Activated naive CD8-positive, alpha-beta T cell treated with anti-CD3 and anti-CD28 coated beads, Interleukin-2, amount 10 ng/mL, durations not matched to agents 7 days and 5 days (primary cell): ENCODE data around the gene SH3GLB1. TPM values are rescaled to one million over a fixed set of nuclear protein-coding genes. Genes with fewer than 3 reads are reported as not detected.

Experiments used
- ATAC-seq: fragments of 150-1000 bp; cut with Tn5 transposase; one replicate; pipeline ENCODE4 v1.10.0; 2021; ENCODE audit warnings: low read depth, moderate library complexity
- POLR2A ChIA-PET: fragments of 350-600 bp; sonication (Branson Sonifier 250); formaldehyde crosslinking; loops from one replicate; lab custom pipeline; 2021; ENCODE audit warnings: antibody characterized with exemption; lab: Charles Lee
- DNase-seq: peaks from one replicate; pipeline ENCODE4 v3.0.0; 2021
- H3K27ac Mint-ChIP-seq: one replicate; pipeline ENCODE4 v1.8.0; 2022; ENCODE audit warnings: mild to moderate bottlenecking, mixed read lengths
- H3K27me3 Mint-ChIP-seq: one replicate; pipeline ENCODE4 v1.8.0; 2022; ENCODE audit warnings: mild to moderate bottlenecking, moderate library complexity, mixed read lengths
- H3K36me3 Mint-ChIP-seq: one replicate; pipeline ENCODE4 v1.8.0; 2021; ENCODE audit warnings: mild to moderate bottlenecking, mixed read lengths
- H3K4me1 Mint-ChIP-seq: one replicate; pipeline ENCODE4 v1.8.0; 2021; ENCODE audit warnings: mixed read lengths
- H3K4me3 Mint-ChIP-seq: one replicate; pipeline ENCODE4 v1.8.0; 2022; ENCODE audit warnings: mild to moderate bottlenecking, moderate library complexity, mixed read lengths
- H3K9me3 Mint-ChIP-seq: one replicate; pipeline ENCODE4 v1.8.0; 2021; ENCODE audit warnings: mixed read lengths
- total RNA-seq, 2 experiments: library from RNA; stranded (reverse); gene quantifications; one replicate each; pipeline ENCODE4 v1.2.3, GENCODE V29; 2021

Gene SH3GLB1
- total RNA-seq, 2 experiments from 2014 or later, result 62.4 to 71.0 TPM

DNA sequence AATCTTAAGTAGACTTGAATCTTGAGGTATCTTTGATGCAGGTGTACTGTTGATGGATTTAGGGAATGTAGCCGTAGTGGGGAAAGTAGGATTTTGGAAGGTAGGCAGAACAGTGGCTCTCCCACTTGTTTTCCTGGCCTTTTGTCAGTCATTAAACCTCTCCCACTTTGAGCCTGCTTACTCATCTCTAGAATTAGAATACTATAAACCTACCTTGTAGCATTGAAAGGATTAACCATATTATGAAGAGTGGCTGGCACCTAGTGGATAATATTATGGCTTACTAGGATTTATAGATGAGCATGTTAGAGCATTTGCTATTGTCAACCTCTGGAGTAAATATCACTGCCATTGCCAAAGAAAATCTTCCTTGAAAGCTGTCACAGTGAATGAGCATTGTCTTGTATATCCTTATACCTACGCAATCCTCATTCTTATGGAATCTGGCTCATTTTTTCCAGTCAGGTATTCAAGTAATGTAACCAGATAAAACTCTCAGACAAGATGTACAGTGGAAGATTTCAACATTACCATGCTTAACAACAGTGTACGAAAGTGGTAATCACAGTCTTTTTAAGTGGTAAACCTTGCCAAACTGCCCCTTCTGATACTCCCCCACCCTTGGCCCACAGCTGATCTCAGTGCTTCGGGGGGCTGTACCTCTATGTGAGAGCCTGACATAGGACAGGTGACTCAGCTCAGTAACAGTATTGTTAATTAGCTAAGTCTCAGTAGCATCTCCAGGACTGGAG, 44.4 kb downstream of the SH3GLB1 start:
- ATAC-seq, result no peak
- POLR2A ChIA-PET, result interaction anchor here (1.7 kb wide), 1 partner anchor 44 kb away, joined by 6 read pairs; the partner anchor contains the start of gene SH3GLB1

DNA sequence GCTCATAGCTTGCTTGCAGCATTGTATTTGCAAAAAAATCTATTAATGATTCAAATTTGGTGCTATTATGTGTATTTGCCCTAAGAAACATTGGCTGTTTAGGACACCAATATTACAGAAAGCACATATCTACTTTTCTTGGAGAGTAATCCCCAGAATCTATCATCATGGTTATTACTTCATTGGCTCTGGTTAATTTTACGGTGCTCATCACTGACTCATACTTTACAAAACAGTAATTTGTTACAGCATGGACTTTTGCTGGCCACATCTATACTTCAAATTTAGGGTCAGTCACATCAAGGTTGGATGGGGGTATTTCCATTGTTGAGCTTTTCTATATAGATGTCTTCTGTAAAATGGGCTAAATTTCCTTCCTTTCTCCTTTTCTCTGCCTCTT, 45.7 kb downstream of the SH3GLB1 start:
- ATAC-seq (no peak), DNase-seq (no peak)
- H3K9me3 Mint-ChIP-seq, result no peaks in the 10 kb centered on the region
- no peak overlapping the region for H3K27ac Mint-ChIP-seq
- peaks cover 3% of the 10 kb centered on the region for H3K4me1 Mint-ChIP-seq
- H3K36me3 Mint-ChIP-seq, result peaks cover 2% of the 10 kb centered on the region
- H3K27me3 Mint-ChIP-seq, result peaks cover 13% of the 10 kb centered on the region
- H3K4me3 Mint-ChIP-seq, result no peak overlapping the region
- POLR2A ChIA-PET, result interaction anchor here (1.7 kb wide), 1 partner anchor 45 kb away, joined by 6 read pairs; the partner anchor contains the start of gene SH3GLB1

More for the DNA sequence above, 44.4 kb downstream of the SH3GLB1 start:
- no peak for DNase-seq
- peaks cover 9% of the 10 kb centered on the region for H3K36me3 Mint-ChIP-seq
- H3K4me1 Mint-ChIP-seq, result peaks cover under 1% of the 10 kb centered on the region
- no peak overlapping the region for H3K27ac Mint-ChIP-seq
- no peaks in the 10 kb centered on the region for H3K9me3 Mint-ChIP-seq
- H3K27me3 Mint-ChIP-seq, result peaks cover 11% of the 10 kb centered on the region
- H3K4me3 Mint-ChIP-seq, result no peak overlapping the region

DNA sequence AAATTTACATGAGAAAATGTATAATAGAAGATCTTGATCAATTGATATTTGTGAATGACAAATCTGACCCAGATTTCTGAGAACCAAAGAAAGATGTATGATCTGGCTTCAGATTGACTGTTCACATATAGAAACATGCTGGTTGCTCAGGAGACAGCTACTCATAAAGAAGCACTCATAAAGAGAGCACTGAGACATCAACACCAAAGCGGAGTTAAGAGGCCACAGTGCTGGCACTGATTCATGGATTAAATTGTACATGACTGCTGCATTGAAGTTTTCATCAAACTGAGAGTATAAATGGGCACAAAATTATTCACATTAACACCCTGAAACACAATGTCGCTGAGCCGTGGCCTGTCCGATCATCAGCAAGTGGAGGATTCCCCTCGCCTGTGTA, 46.2 kb downstream of the SH3GLB1 start:
- no peak overlapping the region for H3K4me3 Mint-ChIP-seq
- H3K9me3 Mint-ChIP-seq, result no peaks in the 10 kb centered on the region
- ATAC-seq (no peak), DNase-seq (no peak)
- peaks cover 2% of the 10 kb centered on the region for H3K36me3 Mint-ChIP-seq
- peaks cover 13% of the 10 kb centered on the region for H3K27me3 Mint-ChIP-seq
- H3K4me1 Mint-ChIP-seq, result peaks cover 3% of the 10 kb centered on the region
- H3K27ac Mint-ChIP-seq, result no peak overlapping the region
- POLR2A ChIA-PET, result no interaction called here

DNA sequence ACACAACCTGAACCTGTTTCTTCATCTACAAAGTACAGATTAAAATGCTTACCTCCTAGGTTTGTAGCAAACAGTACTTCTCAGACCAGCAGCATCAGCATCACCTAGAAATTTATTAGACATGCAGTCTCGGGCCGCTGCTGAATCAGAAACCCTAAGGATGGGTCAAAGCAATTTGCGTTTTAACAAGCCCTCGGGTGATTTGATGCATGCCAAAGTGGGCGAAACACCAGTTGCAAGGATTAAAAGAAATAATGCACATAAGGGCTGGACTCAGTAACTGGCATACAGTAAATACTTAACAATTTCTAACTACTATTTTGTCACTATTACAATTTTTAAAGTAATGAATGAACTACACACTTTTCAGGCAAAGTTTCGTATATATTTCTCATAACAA, 47.5 kb downstream of the SH3GLB1 start:
- POLR2A ChIA-PET, result no interaction called here
- no peaks in the 10 kb centered on the region for H3K36me3 Mint-ChIP-seq
- DNase-seq (no peak), ATAC-seq (no peak)
- peaks cover 3% of the 10 kb centered on the region for H3K4me1 Mint-ChIP-seq
- H3K9me3 Mint-ChIP-seq, result no peaks in the 10 kb centered on the region
- H3K27me3 Mint-ChIP-seq, result peaks cover 13% of the 10 kb centered on the region
- H3K27ac Mint-ChIP-seq, result no peak overlapping the region
- H3K4me3 Mint-ChIP-seq, result no peak overlapping the region

DNA sequence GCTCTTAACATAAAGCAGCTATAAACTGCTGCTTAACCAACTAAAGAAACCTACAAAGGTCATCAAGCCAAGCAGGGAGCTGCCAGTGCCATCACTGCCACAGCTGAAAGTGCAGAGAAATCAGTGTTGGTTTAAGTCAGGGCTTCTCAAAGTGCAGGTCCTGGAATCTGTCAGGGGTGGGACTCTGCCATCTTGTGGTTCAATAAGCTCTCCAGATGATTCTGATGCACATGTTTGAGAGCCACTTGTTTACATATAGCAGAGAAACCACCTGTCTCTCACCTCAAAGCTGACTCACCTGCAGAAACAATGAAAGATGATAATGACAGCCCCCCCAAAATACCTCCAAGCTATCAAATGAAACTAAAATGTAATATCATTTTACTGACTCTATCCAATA, 49.3 kb downstream of the SH3GLB1 start:
- POLR2A ChIA-PET, result no interaction called here
- no peaks in the 10 kb centered on the region for H3K36me3 Mint-ChIP-seq
- no peak overlapping the region for H3K4me3 Mint-ChIP-seq
- H3K27ac Mint-ChIP-seq, result no peak overlapping the region
- DNase-seq (no peak), ATAC-seq (peak; percentile 39)
- no peaks in the 10 kb centered on the region for H3K9me3 Mint-ChIP-seq
- H3K27me3 Mint-ChIP-seq, result peaks cover 13% of the 10 kb centered on the region
- H3K4me1 Mint-ChIP-seq, result peaks cover 3% of the 10 kb centered on the region

DNA sequence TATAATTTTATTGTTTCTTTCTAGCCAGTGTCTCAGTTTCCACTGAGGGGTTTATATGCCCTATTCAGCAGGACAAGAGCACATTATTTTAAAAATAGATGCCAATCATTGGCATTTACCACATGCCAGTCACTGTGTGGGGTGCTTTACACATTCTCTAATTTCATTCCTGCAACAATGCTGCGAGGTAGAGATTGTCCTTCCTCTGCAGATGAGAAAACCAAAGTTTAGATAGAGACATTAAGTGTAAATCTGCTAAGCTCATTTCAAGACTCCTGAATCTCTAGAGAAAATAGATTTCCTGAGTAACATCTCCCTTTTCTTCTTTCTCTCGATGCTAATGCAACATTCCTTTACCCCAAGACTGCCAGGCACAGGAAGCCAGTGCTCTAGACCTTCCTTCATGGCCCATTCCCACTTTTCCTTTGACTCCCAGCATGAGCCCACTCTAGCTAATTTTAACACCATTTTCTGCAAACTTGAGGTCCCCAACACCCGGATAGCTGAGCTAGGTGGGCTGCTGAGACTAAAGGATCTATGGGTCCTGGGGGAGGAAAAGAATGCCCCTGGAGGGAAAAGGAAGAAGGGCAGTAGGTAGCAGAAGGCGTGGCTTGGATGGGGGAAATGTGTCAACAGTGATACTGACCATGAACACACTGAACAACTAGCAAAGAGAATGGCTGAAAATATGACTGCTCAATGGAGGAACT, 50.0 kb downstream of the SH3GLB1 start:
- POLR2A ChIA-PET, result no interaction called here
- Mint-ChIP-seq H3K4me1 (peaks cover 3% of the 10 kb centered on the region), H3K4me3 (no peak overlapping the region), H3K27me3 (peaks cover 13% of the 10 kb centered on the region), H3K9me3 (no peaks in the 10 kb centered on the region), H3K27ac (no peak overlapping the region), H3K36me3 (no peaks in the 10 kb centered on the region)
- DNase-seq, result no peak
- ATAC-seq, result no peak

DNA sequence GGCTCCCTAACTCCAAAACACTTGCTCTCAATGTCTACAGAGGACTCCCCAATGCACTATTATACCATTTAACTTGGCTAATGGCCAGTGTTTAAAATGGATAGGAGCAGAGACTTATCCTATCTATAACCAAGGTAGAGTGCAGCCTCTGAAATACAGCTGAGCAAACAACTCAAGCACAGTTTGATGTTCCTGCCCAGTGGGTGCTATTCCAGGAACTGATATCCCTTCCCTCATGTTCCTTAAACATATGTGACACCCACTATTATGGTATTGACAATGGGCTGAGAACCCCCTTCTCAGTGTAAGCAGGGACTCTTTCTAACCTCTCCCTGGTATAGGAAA, 51.7 kb downstream of the SH3GLB1 start:
- DNase-seq (no peak), ATAC-seq (no peak)
- Mint-ChIP-seq H3K27ac (no peak overlapping the region), H3K9me3 (peaks cover 2% of the 10 kb centered on the region), H3K4me1 (peaks cover 3% of the 10 kb centered on the region), H3K36me3 (no peaks in the 10 kb centered on the region), H3K27me3 (peaks cover 10% of the 10 kb centered on the region), H3K4me3 (no peak overlapping the region)
- POLR2A ChIA-PET, result no interaction called here

DNA sequence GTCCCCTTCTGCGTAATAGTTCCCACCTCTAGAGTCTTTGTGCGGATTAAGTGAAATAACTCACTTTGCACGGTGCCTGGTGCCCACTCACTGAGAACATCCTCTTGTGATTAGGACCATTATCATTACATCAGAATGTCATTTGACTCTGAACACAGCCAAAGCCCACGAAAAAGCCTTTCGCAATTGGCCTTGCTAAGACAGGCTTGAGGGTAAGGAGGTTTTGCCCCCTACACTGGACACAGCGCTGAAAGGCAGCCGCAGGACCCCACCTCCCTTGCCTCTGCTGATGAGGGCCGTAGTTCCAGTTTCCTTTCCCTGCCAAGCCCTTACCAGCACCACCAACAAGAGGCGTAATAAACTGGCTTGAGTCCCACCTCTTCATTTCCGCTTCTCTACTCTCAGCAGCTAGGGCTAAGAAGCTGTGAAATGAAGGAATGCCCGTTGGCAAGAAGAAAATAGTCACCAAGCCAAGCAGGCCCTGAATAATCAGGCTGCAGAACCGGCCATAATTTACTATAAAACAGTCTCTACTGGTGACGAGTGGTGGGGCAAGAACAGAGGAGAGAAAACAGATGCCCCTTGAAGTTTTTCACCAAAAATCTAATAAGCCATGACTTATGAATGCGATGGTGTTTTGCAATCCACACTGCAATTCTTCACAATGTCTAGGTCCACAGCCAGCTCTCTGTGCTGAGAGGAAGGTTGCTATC, 53.1 kb downstream of the SH3GLB1 start:
- POLR2A ChIA-PET, result no interaction called here
- Mint-ChIP-seq H3K9me3 (peaks cover 2% of the 10 kb centered on the region), H3K4me3 (no peak overlapping the region), H3K4me1 (peaks cover 3% of the 10 kb centered on the region), H3K36me3 (no peaks in the 10 kb centered on the region), H3K27me3 (peaks cover 7% of the 10 kb centered on the region), H3K27ac (no peak overlapping the region)
- ATAC-seq (no peak), DNase-seq (no peak)

DNA sequence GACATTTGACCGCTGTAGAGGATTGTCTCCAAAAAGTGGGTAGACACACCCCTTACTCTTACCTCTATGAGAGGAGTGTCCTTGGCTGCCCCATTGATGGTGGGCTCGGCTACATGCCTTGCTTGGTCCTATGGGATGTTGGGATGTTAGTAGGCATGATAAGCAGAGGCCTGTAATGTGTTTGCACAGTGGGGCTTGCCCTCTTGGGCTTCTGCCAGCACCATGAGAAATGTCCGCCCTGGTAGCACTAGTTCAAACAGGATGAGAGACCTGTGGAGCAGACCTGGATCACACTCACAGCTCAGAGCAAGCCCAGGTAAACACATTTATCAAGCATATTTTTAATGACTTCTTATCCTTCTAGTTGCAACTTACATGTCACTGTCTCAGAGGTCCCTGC, 54.2 kb downstream of the SH3GLB1 start:
- ATAC-seq (no peak), DNase-seq (no peak)
- Mint-ChIP-seq H3K4me1 (peaks cover 3% of the 10 kb centered on the region), H3K27ac (no peak overlapping the region), H3K27me3 (peaks cover 4% of the 10 kb centered on the region), H3K9me3 (peaks cover 2% of the 10 kb centered on the region), H3K4me3 (no peak overlapping the region), H3K36me3 (no peaks in the 10 kb centered on the region)
- POLR2A ChIA-PET, result no interaction called here

DNA sequence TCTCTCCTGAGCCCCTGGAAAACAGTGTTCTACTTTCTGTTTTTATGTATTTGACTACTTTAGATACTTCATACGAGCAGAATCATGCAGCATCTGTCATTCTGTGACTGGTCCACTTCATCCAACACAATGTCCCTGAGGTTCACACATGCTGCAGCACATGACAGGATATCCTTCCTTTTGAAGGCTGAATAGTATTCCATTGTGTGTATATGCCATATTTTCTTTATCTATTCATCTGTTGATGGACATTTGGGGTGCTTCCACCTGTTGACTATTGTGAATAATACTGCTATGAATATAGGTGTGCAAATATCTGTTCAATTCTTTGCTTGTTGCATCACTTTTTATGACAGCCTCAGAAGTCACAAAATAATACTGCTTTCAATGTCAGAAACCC, 55.8 kb downstream of the SH3GLB1 start:
- DNase-seq (no peak), ATAC-seq (no peak)
- no peaks in the 10 kb centered on the region for H3K36me3 Mint-ChIP-seq

DNA sequence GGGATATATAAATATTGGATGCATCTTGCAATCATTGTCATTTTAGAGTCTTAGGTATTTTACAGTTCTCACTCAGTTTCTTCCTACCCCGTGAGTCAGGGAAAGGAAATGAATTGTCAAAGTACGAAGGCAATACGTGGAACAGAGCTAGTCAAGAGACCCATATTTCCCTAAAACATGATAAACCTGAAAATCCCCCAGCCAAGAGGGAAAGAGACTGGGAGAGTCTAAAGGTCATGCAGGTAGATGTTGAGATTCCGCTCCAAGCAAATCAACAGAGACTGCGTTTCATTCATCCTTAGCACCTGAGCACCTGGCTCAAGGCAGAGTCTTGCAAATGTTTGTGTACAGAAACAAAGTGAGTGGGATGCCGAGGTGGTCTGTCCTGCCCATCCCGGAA, 58.0 kb downstream of the SH3GLB1 start:
- Mint-ChIP-seq H3K4me3 (no peak overlapping the region), H3K27ac (no peak overlapping the region), H3K9me3 (peaks cover 3% of the 10 kb centered on the region), H3K4me1 (no peaks in the 10 kb centered on the region), H3K36me3 (no peaks in the 10 kb centered on the region), H3K27me3 (no peaks in the 10 kb centered on the region)
- POLR2A ChIA-PET, result interaction anchor here (0.6 kb wide), 1 partner anchor 28 kb away, joined by 3 read pairs; no protein-coding TSS in a partner anchor
- ATAC-seq, result no peak
- no peak for DNase-seq

More for the DNA sequence above, 55.8 kb downstream of the SH3GLB1 start:
- H3K4me1 Mint-ChIP-seq, result no peaks in the 10 kb centered on the region
- peaks cover 2% of the 10 kb centered on the region for H3K9me3 Mint-ChIP-seq
- no peak overlapping the region for H3K4me3 Mint-ChIP-seq
- no peaks in the 10 kb centered on the region for H3K27me3 Mint-ChIP-seq
- POLR2A ChIA-PET, result no interaction called here
- H3K27ac Mint-ChIP-seq, result no peak overlapping the region

DNA sequence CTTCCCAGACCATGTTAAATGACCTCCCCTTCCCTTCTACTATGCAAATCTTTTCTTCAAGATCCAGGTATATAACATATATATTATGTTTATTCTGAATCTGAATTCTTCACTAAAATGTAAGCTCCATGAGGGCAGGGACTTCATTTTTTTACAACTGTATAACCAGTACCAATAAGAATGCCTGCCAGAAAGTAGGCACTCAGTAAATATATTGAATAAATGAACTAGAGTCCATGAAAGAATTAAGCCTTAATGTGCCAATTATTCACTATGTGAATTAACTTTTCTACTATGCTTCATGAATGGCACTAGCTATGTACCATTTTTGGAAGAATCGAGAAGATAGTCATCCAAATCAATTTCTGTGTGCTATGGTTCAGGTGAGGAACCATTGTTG, 60.1 kb downstream of the SH3GLB1 start:
- no peaks in the 10 kb centered on the region for H3K4me1 Mint-ChIP-seq
- ATAC-seq (no peak), DNase-seq (no peak)
- no peaks in the 10 kb centered on the region for H3K36me3 Mint-ChIP-seq
- H3K27me3 Mint-ChIP-seq, result no peaks in the 10 kb centered on the region
- H3K9me3 Mint-ChIP-seq, result peaks cover 9% of the 10 kb centered on the region
- no peak overlapping the region for H3K4me3 Mint-ChIP-seq
- POLR2A ChIA-PET, result no interaction called here
- H3K27ac Mint-ChIP-seq, result no peak overlapping the region

DNA sequence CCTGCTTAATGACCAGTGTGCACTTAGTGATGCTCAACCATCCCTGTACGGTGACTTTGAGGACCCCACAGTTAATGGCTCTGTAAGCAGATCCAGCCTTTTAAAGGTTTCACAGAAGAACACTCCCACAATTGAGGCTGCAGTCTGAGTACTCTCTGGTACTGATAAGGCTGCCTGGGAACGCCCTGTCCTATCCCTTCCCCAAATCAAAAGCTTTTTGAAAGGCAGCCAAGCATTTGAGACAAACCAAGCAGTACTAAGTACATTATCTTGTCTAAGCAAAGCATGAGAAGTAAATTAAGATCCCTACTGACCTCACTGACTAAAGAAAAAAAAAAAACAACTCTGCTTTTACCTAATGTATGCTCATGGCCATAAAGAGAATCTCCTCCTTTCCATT, 60.7 kb downstream of the SH3GLB1 start:
- H3K9me3 Mint-ChIP-seq, result peaks cover 7% of the 10 kb centered on the region
- ATAC-seq (no peak), DNase-seq (no peak)
- no peak overlapping the region for H3K27ac Mint-ChIP-seq
- no peaks in the 10 kb centered on the region for H3K36me3 Mint-ChIP-seq
- no peak overlapping the region for H3K4me3 Mint-ChIP-seq
- H3K27me3 Mint-ChIP-seq, result no peaks in the 10 kb centered on the region
- H3K4me1 Mint-ChIP-seq, result no peaks in the 10 kb centered on the region
- POLR2A ChIA-PET, result no interaction called here
